ENCODE results near the gene HLA-DRB5. TPM values are rescaled to one million over a fixed set of nuclear protein-coding genes. Genes with fewer than 3 reads are reported as not detected.

Gene HLA-DRB5
- total and polyA plus RNA-seq, 2 of the 4 experiments (the other 2 are of a cell fraction): not detected

DNA sequence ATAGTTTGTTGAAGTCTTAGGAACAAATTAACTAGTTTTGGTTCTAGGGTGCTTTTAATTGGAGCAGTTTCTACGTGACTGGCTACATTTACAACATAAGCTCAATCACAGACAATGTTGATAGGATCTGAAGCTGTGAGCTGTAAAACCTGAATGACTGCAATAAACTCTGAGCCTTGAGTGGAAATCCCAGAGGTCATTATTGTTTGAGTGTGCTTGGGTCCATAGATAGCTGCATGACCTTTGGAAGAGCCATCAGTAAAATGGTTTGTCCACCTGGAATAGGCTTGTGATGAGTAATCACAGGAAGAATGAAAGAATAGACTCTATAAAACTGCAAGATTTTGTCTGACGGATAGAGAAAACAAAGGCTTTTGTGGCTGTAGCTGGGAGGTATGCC is 32.9 kb upstream of the HLA-DRB5 start:
- no peak overlapping the region for H4K91ac ChIP-seq (ENCODE audit: insufficient read depth, low read depth, low read length)
- H4K20me1 ChIP-seq (ENCODE audit: insufficient read depth, low read length): no peaks in the 10 kb centered on the region
- no peak overlapping the region for H3K18ac ChIP-seq (ENCODE audit: low read depth, low read length)
- H3K79me1 ChIP-seq (ENCODE audit: low read depth in 1 of 2, low read length in 2 of 2): no peaks in the 10 kb centered on the region
- no TSS peak for BruUV-seq (replicated peaks)
- no peak overlapping the region for H2AK5ac ChIP-seq (ENCODE audit: low read depth, low read length)
- H2AK9ac ChIP-seq (replicated peaks; ENCODE audit: low read depth, low read length, poor library complexity): no peak overlapping the region
- H3K23ac ChIP-seq (ENCODE audit: low read depth, low read length): no peak overlapping the region
- no peak overlapping the region for H3K9ac ChIP-seq (ENCODE audit: low read depth, low read length)
- intact Hi-C loops (cut with micrococcal nuclease) (no loop called here), in situ Hi-C loops (cut with MboI; ENCODE audit: low sequenced_read_pairs) (no loop called here), dilution Hi-C loops (cut with HindIII; ENCODE audit: low sequenced_read_pairs, unreplicated experiment) (no loop called here)
- no peak overlapping the region for H4K8ac ChIP-seq (ENCODE audit: low read depth in 2 of 2, low read length in 2 of 2)
- no peaks in the 10 kb centered on the region for H3K36me3 ChIP-seq (ENCODE audit: control insufficient read depth, insufficient read depth, low read length)
- no peak overlapping the region for H2AFZ ChIP-seq (replicated peaks; ENCODE audit: low read length, poor library complexity)
- H3K9me1 ChIP-seq (ENCODE audit: insufficient read depth, low read length): no peaks in the 10 kb centered on the region
- no peak overlapping the region for H3K56ac ChIP-seq (ENCODE audit: extremely low read depth, insufficient read depth, low read length)
- H3K4me3 ChIP-seq (ENCODE audit: insufficient read depth, low read depth, low read length): no peak overlapping the region
- no peak overlapping the region for H4K5ac ChIP-seq (ENCODE audit: low read depth, low read length)
- no CpG with 5 or more reads among the region's 2 CpGs for WGBS, 2 experiments (ENCODE audit: extremely low coverage in 2 of 2, insufficient read length in 1 of 2)
- TF ChIP-seq POLR2A (IDR thresholded peaks at IDR 0.05; ENCODE audit: low read depth, low read length) (no peak), RFX5 (IDR thresholded peaks at IDR 0.05; ENCODE audit: low read depth, low read length) (no peak), RCOR1 (IDR thresholded peaks at IDR 0.05; ENCODE audit: insufficient replicate concordance, low read length) (no peak), NFE2L2 (IDR thresholded peaks at IDR 0.05; ENCODE audit: low read depth, low read length) (no peak), USF2 (IDR thresholded peaks at IDR 0.05; ENCODE audit: low read depth, low read length) (no peak), MAZ (IDR thresholded peaks at IDR 0.05; ENCODE audit: borderline replicate concordance, low read depth, low read length) (no peak), CEBPB (IDR thresholded peaks at IDR 0.05; ENCODE audit: low read depth, low read length) (no peak), SMC3 (IDR thresholded peaks at IDR 0.05; ENCODE audit: low read depth, low read length) (no peak), CHD1 (IDR thresholded peaks at IDR 0.05; ENCODE audit: low read depth, low read length) (no peak), RAD21 (IDR thresholded peaks at IDR 0.05; ENCODE audit: low read length) (no peak), MXI1 (IDR thresholded peaks at IDR 0.05; ENCODE audit: borderline replicate concordance, low read depth, low read length) (no peak), MAFK (IDR thresholded peaks at IDR 0.05; ENCODE audit: low read depth, low read length) (no peak), BHLHE40 (IDR thresholded peaks at IDR 0.05; ENCODE audit: low read depth, low read length) (no peak)
- no peaks in the 10 kb centered on the region for H3K4me1 ChIP-seq (ENCODE audit: control insufficient read depth, insufficient read depth, low read length)
- H3K4ac ChIP-seq (ENCODE audit: low read depth, low read length): no peak overlapping the region
- no peak for DNase-seq
- ChIA-PET CTCF (no interaction called here), POLR2A (ENCODE audit: unreplicated experiment) (no interaction called here)
- H2BK120ac ChIP-seq (ENCODE audit: low read depth, low read length): no peak overlapping the region
- no peak for ATAC-seq (ENCODE audit: low read depth)
- no peak overlapping the region for H3K4me2 ChIP-seq (ENCODE audit: low read depth, low read length)
- H2BK5ac ChIP-seq (ENCODE audit: low read depth, low read length, poor library complexity, severe bottlenecking): no peak overlapping the region
- H2BK15ac ChIP-seq (ENCODE audit: low read depth, low read length): no peak overlapping the region
- H3K9me3 ChIP-seq (ENCODE audit: control insufficient read depth, insufficient read depth, low read length): no peaks in the 10 kb centered on the region
- no peaks in the 10 kb centered on the region for H3K27me3 ChIP-seq (ENCODE audit: control insufficient read depth, insufficient read depth, low read length)
- H2BK20ac ChIP-seq (ENCODE audit: low read depth, low read length): no peak overlapping the region
- no peak overlapping the region for H3K27ac ChIP-seq (ENCODE audit: insufficient read depth, low read length)
- no peak overlapping the region for H3K14ac ChIP-seq (replicated peaks; ENCODE audit: low read depth, low read length)

All from IMR-90 (cell line).